CD1c-positive myeloid dendritic cell (primary cell): Measurements from ENCODE around the gene SCAP.
"Not testable (repeated sequence)": the region's sequence is repeated elsewhere in the genome, so short reads cannot be mapped to it uniquely, and the experiment has no call there.

Experiments
- DNase-seq: peaks from one replicate; pipeline ENCODE4 v3.0.0-alpha.2; 2016; ENCODE audit errors: extremely low spot score

Gene SCAP

DNA sequence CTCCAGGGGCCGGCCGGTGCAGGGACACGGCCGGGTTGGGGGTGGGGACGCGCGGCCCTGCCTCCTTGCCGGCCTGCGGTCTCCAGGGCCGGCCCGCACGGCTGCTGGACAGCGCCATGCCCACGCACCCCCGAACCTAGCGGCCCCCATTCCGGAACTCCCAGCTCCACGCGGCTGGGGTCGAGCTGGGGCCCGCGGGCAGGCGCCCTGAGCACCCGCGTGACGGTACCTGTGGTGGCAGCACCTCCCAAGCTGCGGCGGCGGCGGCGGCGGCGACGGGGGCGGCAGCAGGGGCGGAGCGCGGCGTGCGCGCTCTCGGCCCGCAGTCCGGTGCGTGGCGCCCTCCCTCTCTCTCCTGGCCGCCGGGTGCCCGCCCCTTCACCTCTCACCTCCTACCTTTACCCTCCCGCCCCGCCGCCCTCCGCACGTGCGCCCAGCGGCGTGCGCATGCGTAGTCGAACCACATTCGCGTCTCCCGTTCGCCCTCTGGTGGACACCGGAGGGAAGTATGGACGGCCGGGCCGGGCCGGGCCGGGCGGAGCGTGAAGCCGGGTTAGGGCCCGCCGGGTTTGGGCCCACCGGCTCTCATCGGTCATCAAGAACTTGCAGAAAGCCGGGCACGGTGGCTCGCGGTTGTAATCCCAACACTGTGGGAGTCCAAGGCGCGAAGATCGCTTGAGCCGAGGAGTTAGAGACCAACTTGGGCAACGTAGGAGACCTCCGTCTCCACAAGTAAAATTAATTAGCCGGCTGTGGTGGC is at the start of gene SCAP:
TSS of gene SCAP (minus strand) at position 372 of the 760 bp plus-strand sequence. CDS start 32,948 bp downstream, outside the sequence.
- DNase-seq: peak; percentile 97

GRCh38 chr3:47523310-47524073 is 47.8 kb upstream of the SCAP start:
- DNase-seq: no peak

GRCh38 chr3:47522082-47522987 is 46.6 kb upstream of the SCAP start:
- peak; percentile 90 for DNase-seq

DNA sequence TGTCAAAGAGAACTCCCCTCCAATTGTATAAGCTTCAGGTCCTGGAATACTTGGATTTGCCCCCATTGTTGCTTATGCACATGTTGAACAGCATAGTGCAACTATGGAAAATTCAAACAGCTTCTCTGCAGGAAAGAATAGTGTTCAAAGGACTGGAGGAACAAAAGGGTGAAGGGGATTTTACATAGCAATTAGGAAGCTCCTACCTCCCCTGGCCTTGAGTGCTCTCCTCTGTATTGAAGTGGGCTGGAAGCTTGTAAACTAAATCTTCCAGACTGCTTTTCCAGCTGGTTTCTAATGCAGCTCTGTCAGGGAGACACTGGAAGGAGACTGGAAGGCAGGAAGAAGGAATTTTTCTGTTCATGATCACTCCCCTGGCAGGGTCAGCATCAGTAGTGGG is 45.0 kb upstream of the SCAP start:
- DNase-seq: no peak

DNA sequence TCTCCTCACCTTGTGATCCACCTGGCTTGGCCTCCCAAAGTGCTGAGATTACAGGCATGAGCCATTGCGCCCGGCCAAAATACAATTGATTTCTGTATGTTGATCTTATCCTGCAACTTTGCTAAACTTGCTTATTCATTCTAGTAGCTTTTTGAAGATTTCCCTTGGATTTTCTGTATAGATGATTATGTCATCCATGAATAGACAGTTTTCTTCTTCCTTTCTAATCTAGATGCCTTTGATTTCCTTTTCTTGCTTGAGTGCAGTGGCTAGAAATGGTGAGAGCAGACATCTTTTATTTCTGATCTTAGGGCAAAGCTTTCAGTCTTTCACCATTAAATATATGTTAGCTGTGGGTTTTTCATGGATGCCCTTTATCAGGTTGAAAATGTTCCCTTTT is 42.2 kb upstream of the SCAP start:
- DNase-seq: no peak

DNA sequence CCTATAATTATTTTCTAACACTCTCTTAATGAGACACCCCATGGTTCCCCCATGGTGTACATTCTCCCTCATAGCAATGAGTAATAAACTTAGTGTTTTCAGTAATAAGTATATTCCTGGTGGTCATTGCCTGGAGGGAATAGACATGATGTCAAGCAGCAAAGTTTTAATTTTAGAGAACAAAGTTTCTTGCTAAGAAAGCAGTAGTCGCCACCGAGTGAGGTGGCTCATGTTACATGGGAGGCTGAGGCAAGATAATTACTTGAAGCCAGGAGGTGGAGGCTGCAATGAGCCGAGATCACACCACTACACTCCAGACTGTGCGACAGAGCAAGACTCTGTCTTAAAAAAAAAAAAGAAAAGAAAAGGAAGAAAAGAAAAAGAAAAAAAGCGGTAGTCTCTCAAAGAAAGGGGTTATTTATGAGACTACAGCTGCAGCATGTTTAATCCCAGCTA is 40.2 kb upstream of the SCAP start:
- no peak for DNase-seq

DNA sequence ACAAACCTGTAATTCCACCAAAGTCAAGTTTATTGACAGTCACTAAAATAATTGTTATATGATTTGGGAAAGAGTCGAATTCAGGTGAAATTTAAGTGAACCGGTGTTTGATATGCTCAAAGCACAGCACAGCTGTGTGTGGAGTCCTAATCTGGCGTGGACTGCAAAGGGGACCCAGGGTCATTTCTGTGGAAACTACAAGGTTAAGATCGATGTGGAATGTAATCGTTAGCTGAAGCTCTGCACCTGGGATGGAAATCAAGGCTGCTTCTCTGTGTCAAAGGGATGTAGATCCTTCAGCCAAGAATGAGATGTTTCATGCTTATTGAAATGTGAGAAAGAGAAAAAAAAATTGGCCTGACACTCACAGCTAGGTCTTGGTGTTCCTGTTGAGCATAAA is 39.4 kb upstream of the SCAP start:
- no peak for DNase-seq

DNA sequence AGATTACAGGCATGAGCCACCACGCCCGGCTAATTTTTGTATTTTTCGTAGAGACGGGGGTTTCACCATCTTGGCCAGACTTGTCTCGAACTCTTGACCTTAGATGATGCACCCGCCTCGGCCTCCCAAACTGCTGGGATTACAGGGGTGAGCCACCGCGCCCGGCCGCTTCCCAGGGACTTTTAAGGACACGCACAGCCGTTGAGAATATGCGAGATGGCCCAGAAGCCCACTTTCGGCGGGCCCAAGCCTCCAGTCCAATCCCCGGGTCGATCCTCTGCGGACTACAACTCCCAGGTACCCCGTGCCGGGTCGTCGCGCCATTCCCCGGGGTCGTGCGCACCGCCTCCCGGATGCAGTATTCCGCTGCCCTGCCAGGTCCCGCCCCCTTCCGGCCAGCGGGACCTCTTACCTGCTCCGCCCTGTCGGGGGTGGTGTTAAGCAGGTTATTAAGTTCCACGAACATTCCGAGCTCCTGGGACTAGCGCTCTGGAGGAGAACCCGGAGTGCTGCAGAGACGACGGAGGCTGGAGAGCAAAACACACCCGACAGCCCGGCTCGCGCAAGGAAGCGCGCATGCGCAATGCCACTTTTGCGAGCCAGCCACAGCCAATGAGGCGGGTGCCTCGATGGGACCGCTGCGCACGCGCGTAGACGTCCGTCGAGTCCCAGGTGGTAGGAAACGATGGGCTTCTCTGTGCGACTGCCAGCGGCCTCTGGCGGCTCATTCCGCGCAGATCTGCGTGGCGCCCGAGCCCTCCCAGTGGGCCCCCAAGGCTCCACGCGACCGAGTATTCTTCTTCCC is 37.6 kb upstream of the SCAP start, which contains the start of gene ELP6:
TSS of gene ELP6 (minus strand) at position 588 of the 805 bp plus-strand sequence. CDS start at position 466, 122 bp downstream.
- peak; percentile 98 for DNase-seq

GRCh38 chr3:47512416-47513124 is 36.8 kb upstream of the SCAP start:
- DNase-seq: peak; percentile 1

DNA sequence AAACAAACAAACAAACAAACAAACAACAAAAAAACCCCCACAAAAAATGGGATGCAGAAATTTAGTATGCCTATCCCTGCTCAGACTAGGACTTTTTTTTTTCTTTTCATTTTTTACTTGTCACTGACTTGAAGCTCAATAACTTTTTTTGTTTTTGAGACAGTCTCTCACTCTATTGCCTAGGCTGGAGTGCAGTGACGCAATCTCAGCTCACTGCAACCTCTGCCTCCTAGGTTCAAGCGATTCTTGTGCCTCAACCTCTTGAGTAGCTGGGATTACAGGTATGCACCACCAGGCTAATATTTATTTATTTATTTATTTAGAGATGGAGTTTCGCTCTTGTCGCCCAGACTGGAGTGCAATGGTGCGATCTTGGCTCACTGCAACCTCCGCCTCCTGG is 29.5 kb upstream of the SCAP start:
- DNase-seq: not testable (repeated sequence)

DNA sequence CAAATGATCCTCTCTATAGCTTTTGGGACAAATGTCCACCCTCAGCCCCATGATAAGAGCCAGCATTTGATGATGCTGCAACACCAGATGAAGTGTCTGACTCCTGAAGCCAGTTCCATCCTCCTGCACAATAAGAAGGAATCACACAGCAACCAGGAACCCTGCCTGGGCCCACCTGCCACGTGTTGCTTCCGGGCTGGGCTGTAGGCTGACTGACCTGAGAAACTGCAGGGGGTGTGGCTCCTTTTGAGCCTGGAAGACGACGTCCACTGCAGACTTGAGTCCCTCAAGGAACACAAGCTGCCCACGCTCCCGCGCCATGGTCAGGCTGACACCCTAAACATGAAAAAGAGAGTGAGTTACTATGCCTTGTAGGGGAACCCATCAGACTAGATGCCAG is 28.4 kb upstream of the SCAP start:
- DNase-seq: no peak

DNA sequence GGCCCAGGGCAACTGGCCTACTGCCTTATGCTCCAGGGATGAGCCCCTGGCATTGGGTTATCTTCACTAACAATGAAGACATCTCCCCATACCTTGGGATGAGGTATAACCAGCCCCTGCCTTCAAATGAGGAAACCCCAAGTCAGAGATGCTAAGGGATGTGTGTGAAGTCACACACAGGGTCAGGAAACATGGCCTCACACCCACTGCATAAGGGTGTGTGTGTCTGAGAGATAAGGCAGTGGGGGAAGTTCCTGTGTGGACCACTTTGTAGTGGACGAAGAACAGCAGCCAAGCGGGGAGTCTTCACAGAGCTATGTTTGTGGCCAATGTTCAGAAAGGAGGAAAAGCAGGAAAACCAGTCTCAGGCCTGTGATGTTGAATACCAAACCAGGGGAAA is 27.3 kb upstream of the SCAP start:
- DNase-seq: no peak

DNA sequence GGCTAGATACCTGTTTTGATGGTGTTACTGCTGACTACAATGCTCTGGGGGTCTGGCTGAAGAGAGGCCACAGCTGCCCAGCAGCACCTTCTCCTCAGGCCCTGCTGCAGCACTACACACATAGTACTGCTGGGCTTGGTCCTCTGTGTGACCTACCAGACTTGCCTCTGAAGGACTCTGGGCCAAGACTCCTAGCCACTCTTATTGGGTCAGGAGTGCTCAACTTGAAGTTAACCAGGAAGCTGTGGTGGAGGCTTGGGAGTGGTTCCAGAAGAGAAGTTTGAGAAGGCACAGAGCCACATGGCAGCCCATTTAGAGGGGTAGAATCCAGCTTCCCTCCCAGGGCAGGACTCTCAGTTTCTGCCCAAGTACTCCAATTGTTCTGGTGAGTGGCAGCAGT is 21.2 kb upstream of the SCAP start:
- DNase-seq: no peak

GRCh38 chr3:47495886-47496285 is 20.1 kb upstream of the SCAP start:
- DNase-seq: no peak

DNA sequence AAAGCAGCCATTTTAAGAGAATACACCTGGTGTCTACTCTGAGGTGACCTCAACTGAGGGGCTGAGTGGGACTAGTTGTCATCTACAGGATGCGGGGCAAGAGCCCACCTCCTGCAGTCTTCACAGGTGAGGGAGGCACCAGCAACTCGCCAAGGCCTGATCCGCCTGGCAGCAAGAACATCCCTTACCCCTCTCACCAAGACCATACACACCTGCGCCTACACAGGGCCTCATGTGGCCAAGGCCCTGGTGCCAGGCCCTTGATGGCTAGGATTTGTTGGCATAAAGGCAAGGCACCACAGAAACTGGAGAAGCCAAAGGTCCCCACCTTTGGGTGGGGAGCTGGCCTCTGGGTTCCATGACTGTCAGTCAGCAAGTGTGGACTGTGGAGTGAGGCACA is 19.4 kb upstream of the SCAP start:
- no peak for DNase-seq

GRCh38 chr3:47491777-47492176 is 16.0 kb upstream of the SCAP start:
- DNase-seq: no peak

DNA sequence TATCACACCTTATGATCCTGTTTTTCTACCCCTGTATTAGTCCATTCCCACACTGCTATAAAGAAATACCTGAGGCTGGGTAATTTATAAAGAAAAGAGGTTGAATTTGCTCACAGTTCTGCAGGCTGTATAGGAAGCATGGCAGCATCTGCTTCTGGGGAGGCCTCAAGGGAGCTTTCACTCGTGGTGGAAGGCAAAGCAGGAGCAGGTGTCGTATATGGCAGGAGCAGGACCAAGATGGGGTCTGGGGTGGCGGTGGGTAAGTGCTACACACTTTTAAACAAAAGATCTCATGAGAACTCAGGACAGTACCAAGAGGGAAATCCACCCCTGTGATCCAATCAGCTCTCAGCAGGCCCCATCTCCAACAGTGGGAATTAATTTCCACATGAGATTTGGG is 15.4 kb upstream of the SCAP start:
- DNase-seq: no peak

GRCh38 chr3:47487265-47487664 is 11.5 kb upstream of the SCAP start:
- DNase-seq: no peak

DNA sequence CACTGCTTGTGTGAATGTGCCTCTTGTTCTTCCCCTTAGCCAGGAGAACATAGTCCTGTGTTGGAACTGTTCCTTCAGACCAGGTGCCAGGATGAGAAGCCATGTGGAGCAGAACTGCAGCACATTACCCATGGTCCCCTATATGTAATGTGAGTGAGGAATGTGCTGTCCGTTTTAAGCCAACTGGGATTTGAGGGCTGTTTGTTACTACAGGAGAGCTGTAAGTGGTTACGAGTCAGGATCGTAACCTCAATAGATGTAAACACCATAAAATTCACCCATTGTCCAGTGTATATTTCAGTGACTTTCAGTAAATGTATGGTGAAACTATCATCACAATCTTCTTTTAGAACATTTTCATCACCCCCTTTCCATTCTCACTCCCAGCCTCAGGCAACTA is 10.1 kb upstream of the SCAP start:
- no peak for DNase-seq

- DNase-seq: no peak
These were observed 6.6 kb upstream of the SCAP start for GRCh38 chr3:47482366-47482765.
